Right lobe of liver (tissue), 6 donors: ENCODE results near the gene COL23A1. TPM values are rescaled to one million over a fixed set of nuclear protein-coding genes. Genes with fewer than 3 reads are reported as not detected.

Experiments
- ATAC-seq, 4 donors: fragments of 200-7000 bp; cut with Tn5 transposase; one replicate each; pipeline ENCODE4 v1.9.1; 2020; ENCODE audit warnings: mild to moderate bottlenecking in 4 of 4, moderate library complexity in 4 of 4
- DNase-seq, 3 donors: peaks; one replicate each; pipeline ENCODE4 v3.0.0-alpha.2; 2020
- H3K27ac ChIP-seq, 3 donors: fragments of 200-600 bp; one replicate each; pipeline ENCODE4 v1.8.0; 2022
- H3K27me3 ChIP-seq, 2 donors: fragments of 200-600 bp; one replicate each; pipeline ENCODE4 v1.8.0; 2022
- H3K36me3 ChIP-seq, 4 donors: fragments of 200-600 bp; sonication (generic) in 1 of 4; one replicate each; pipeline versions ENCODE4 v1.5.1 to v1.8.0; 2017 to 2022; ENCODE audit warnings: control low read depth in 1 of 4
- H3K4me1 ChIP-seq, 4 donors: fragments of 200-600 bp; sonication (generic) in 1 of 4; one replicate each; pipeline versions ENCODE4 v1.5.1 to v1.8.0; 2017 to 2022; ENCODE audit warnings: control low read depth in 1 of 4
- H3K4me3 ChIP-seq, 3 donors: fragments of 200-600 bp; one replicate each; pipeline ENCODE4 v1.8.0; 2022
- H3K9me3 ChIP-seq, 4 donors: fragments of 200-600 bp; sonication (generic) in 1 of 4; one replicate each; pipeline versions ENCODE4 v1.5.1 to v1.8.0; 2017 to 2022; ENCODE audit warnings: control low read depth in 1 of 4
- POLR2A ChIP-seq: fragments of 450-650 bp; IDR thresholded peaks from one replicate; pipeline ENCODE4 v1.6.1; 2017; ENCODE audit warnings: antibody characterized with exemption, mild to moderate bottlenecking
- WGBS: methylation state at CpG from one replicate; pipeline ENCODE4 v1.1.6; 2018; ENCODE audit warnings: low coverage, low lambda C conversion rate; ENCODE audit not compliant: insufficient coverage; ENCODE audit errors: missing lambda C conversion rate; 5-methylcytosine and 5-hydroxymethylcytosine counted together
- intact Hi-C, 2 donors: fragments of 100-400 bp; cut with DNase I; formaldehyde crosslinking; loops; one replicate each; pipeline versions ENCODE4 v1.11.2 to v1.14.1; 2022
- total RNA-seq, 6 experiments: library from RNA; depleted of rRNA in 2 of 6; stranded (reverse); fragments of >200 nt in 2 of 6; fragmentation: NEBNext Ultra II Directional in 3 of 6; extraction: Animal tissue kit (Norgen Biotek cat#: 25700) in 3 of 6; gene quantifications; one replicate each; pipeline versions ENCODE4 v1.1.0 to v1.2.4, GENCODE V29; 2016 to 2023
- TF ChIP-seq, protein P1 (sequence below), 4 donors: fragments of 200-600 bp in 3 of 4; fragments of 450-650 bp in 1 of 4; IDR thresholded peaks; one replicate each; pipeline versions ENCODE4 v1.5.1 to v1.8.0; 2016 to 2022; ENCODE audit warnings: antibody characterized with exemption in 4 of 4, mild to moderate bottlenecking in 2 of 4
- donor health status: DM: no; HTN: yes; CAD: no.
- donor health status: DM: no; HTN: no; CAD: no.
- donor health status: DM: no; HTN: no; CAD: no.
- donor health status: DM: no; HTN: yes; CAD: no.
- donor health status: DM: no; HTN: yes; CAD: no.

Gene COL23A1
- total RNA-seq, 6 experiments from 2014 or later: 0.25 to 1.2 (median 0.50) TPM

DNA sequence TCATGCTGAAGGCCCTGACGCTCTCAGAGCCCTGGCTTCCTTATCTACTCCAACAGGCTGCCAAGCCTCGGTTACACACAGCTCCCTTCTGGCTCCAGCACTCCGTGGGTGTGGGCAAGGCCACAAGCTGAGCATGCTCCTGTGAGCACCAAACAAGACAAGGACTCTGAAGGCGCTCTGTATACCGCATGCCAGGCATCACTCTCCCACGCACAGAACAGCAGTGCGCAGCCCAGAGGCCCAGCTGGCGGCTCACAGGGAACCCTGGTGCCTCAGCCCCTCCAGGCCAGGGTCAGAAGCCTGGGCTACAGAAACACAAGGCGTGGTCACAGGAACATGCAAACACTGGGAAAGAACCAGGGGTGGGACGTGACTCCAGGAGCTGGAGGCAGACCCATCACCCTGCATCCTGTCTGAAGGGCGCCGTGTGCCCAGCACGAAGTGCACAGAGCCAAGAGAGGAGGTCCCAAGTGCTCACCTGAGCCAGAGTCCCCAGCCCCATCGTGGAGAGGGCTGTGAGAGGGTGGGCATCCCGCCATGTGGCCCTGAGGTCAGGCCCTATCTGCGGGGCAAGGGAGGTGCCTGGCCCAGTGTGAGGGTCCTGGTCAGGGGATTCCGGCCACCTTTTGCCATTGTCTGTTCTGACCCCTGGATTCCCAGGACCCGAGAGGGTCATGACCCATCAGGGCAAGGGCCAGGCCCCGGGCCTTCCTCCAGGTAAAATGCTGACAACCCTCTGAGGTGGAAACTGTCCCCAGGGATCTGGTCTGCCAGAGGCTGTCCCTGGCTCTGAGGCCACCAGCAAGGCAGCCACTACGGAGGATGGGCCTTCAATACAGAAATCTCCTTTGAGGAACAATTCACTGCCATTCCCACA lies 54.7 kb downstream of the COL23A1 start:
- Histone ChIP-seq H3K36me3 (no peaks in the 10 kb centered on the region), H3K27ac (no peak overlapping the region), H3K9me3 (no peaks in the 10 kb centered on the region), H3K27me3 (no peaks in the 10 kb centered on the region), H3K4me3 (no peak overlapping the region), H3K4me1 (no peaks in the 10 kb centered on the region)
- ATAC-seq: peak in 3 of 4 donors; percentile 13 to 49 (median 16)
- intact Hi-C loops: no loop called here
- 58% methylated on average over 3 of the region's 20 CpGs for WGBS
- TF ChIP-seq, protein P1, sequence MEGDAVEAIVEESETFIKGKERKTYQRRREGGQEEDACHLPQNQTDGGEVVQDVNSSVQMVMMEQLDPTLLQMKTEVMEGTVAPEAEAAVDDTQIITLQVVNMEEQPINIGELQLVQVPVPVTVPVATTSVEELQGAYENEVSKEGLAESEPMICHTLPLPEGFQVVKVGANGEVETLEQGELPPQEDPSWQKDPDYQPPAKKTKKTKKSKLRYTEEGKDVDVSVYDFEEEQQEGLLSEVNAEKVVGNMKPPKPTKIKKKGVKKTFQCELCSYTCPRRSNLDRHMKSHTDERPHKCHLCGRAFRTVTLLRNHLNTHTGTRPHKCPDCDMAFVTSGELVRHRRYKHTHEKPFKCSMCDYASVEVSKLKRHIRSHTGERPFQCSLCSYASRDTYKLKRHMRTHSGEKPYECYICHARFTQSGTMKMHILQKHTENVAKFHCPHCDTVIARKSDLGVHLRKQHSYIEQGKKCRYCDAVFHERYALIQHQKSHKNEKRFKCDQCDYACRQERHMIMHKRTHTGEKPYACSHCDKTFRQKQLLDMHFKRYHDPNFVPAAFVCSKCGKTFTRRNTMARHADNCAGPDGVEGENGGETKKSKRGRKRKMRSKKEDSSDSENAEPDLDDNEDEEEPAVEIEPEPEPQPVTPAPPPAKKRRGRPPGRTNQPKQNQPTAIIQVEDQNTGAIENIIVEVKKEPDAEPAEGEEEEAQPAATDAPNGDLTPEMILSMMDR (IDR thresholded peaks at IDR 0.05): no peak
- TF ChIP-seq POLR2A: no peak
- peak in 1 of 3 donors; percentile 44 for DNase-seq

DNA sequence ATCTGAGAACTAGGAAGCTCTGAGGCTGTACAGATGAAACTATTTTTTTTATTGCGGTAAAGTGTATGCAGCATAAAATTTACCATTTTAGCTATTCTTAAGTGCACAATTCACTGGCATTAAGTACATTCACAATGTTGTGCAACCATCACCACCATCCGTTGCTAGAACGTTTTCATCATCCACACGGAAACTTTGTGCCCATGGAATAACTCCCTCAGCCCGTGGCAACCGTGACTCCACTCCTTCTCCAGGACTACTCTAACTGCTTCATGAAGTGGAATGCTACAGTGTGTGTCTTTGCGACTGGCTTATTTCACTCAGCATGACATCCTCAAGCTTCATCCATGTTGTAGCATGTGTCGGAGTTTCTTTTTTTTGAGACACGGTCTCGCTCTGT lies 57.1 kb downstream of the COL23A1 start:
- H3K4me1 ChIP-seq: no peaks in the 10 kb centered on the region
- no peaks in the 10 kb centered on the region for H3K27me3 ChIP-seq
- ATAC-seq: no peak
- WGBS: 71% methylated on average over 8 of the region's 10 CpGs
- no peaks in the 10 kb centered on the region for H3K36me3 ChIP-seq
- no peak overlapping the region for H3K27ac ChIP-seq
- H3K4me3 ChIP-seq: no peak overlapping the region
- no peaks in the 10 kb centered on the region for H3K9me3 ChIP-seq
- intact Hi-C loops: no loop called here
- TF ChIP-seq, protein P1 (IDR thresholded peaks at IDR 0.05): no peak
- no peak for TF ChIP-seq POLR2A
- DNase-seq: no peak

DNA sequence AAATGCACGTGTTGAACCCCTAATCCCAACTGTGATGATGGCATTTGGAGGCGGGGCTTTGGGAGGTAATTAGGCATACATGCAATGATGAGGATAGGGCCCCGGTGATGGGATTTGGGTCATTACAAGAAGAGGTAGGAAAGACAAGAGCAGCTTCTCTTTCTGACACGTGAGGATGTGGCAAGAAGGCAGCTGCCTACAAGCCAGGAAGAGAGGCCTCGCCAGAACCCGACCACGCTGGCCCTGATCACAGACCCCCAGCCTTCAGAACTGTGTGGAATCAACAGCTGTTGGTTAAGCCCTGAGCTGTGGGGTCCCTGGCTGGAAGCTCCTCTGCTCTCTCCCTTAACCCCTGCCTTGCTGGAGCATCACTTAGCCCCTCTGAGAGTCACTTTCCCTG lies 57.5 kb downstream of the COL23A1 start:
- H3K4me3 ChIP-seq: no peak overlapping the region
- H3K36me3 ChIP-seq: no peaks in the 10 kb centered on the region
- DNase-seq: peak in 1 of 3 donors; percentile 34
- TF ChIP-seq POLR2A: no peak
- TF ChIP-seq, protein P1 (IDR thresholded peaks at IDR 0.05): no peak
- no peaks in the 10 kb centered on the region for H3K9me3 ChIP-seq
- ATAC-seq: no peak
- H3K27me3 ChIP-seq: no peaks in the 10 kb centered on the region
- no peak overlapping the region for H3K27ac ChIP-seq
- H3K4me1 ChIP-seq: no peaks in the 10 kb centered on the region
- WGBS: 48% methylated on average over 3 of the region's 7 CpGs
- intact Hi-C loops: no loop called here

DNA sequence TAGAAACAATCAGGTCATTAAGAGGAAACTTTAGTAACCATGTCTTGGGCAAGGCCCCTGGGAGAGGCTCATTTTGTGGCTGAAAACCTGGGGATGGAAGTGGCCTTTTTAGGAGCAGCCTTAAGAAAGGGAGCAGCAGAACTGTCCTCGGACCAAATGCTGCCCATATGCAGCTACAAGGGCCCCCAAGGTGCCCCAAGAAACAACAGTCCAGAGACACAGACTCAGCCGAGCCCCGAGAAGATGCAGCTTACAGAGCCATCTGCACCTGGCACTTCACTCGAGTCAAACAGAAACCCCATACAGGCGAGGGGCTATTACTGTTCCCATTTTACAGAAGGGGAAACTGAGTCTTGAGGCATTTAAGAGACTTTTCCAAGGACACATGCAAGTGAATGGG lies 58.0 kb downstream of the COL23A1 start:
- H3K9me3 ChIP-seq: no peaks in the 10 kb centered on the region
- intact Hi-C loops: no loop called here
- no peak for ATAC-seq
- no peak overlapping the region for H3K27ac ChIP-seq
- H3K36me3 ChIP-seq: no peaks in the 10 kb centered on the region
- WGBS: 57% methylated on average over 1 of the region's 5 CpGs
- H3K4me1 ChIP-seq: no peaks in the 10 kb centered on the region
- peak in 1 of 3 donors; percentile 23 for DNase-seq
- TF ChIP-seq POLR2A: no peak
- TF ChIP-seq, protein P1 (IDR thresholded peaks at IDR 0.05): no peak
- no peak overlapping the region for H3K4me3 ChIP-seq
- no peaks in the 10 kb centered on the region for H3K27me3 ChIP-seq
